ENCODE measurements around the gene PODNL1. TPM values are rescaled to one million over a fixed set of nuclear protein-coding genes. Genes with fewer than 3 reads are reported as not detected.

Gene PODNL1
- total and polyA plus RNA-seq, 2 of the 8 experiments (the other 6 are each of a cell fraction or from before 2014, with no cell fraction given): 1.0 to 1.5 TPM

DNA sequence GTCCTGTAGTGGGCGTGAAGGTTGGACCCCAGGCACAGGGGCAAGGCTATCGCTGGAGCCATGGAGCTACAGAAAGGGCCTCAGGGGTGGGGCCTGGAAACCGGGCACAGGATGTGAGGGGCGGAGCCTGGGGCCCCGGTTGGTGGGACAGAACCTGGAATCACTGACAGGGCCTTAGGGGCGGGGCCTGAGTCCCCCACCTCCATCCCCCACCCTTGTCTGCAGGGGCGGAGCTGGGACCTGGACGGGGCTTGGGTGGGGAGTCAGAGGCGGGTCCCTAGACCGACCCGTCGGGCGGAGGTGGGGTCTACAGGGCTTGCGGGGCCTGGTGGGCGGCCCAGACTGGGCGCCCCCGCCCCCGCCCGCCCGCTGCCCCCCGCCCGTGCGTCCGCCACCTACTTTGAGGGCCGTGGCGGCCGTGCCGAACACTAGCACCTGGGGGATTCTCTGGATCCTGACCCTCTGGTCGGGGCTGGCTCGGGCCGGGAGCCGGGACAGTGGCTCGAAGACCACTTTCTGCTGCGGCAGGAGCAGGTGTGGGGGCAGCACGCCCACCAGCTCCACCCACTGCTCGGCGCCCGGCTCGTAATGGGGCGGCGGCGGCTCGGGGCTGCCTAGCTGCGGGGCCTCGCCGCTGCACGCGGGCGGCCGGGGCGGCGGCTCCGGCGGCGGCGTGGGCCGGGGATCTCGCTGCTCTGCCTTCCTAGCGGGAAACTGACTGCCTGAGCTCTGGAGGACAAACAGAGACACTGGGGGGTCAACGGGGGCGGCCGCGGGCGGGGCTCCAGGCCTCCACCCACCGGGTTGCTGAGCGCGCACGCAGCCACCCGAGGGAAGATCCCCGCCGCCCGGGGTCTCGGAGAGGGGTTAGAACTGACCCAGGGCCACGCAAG, 40.4 kb upstream of the PODNL1 start (continued):
- TF ChIP-seq TBP (IDR thresholded peaks at IDR 0.05; ENCODE audit: low read depth, low read length): peak; percentile 23; the same call in 1 of the 2 replicates

Measured in H1 (cell line).